ENCODE measurements around the gene TBL1X.

DNA sequence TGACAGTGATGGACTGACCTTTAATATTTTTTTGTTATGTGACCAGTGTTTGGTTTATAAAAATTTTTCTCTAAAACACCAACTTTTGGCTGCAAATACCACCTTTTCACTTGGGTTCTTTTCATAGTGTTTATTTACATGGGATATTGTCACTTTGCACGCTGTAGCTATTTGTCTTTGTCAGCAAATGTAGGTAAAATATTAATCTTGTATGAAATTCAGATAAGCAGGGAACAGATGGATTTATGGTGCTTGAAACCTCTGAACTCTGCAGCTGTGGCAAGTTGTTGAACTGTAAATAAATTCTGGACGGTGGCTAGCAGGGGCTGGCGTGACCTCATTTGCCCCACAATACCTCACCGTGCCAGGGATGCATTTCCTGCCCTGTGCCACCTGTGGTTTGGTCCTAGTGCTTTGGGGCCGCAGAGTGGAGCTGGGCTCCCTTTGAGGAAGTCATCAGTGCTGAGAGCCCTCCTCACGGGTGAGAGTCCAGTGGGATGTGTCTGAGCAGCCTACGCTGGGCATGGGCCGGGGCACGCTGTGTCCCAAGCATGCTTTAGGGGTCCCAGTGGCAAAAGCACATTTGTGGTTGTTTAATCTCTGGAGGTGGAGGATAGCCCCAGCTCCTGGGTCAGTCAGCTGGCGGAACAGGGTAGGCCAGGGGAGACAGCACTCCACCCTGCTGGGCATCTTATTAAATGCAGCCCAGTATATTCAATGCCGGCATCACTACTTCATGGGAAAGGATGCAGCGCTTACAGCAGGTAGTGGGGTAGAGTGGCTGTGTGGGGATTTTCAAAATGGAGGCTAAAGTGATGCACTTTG is 108.6 kb downstream of the TBL1X start:
- TF ChIP-seq CTCF (conservative IDR thresholded peaks at IDR 0.05) = no peak
- TF ChIP-seq EZH2 (IDR thresholded peaks at IDR 0.05; ENCODE audit: low read depth) = no peak

All from PC-9 (cell line).